NCI-H1417 (cell line): ENCODE measurements around the gene RABGAP1.
A peak's percentile ranks its signal among the peaks of the same experiment; 100 is the strongest.

Experiments
- DNase-seq, 3 experiments: peaks; one replicate each; lab custom pipeline; 2025; lab: John Stamatoyannopoulos, UW

Gene RABGAP1

DNA sequence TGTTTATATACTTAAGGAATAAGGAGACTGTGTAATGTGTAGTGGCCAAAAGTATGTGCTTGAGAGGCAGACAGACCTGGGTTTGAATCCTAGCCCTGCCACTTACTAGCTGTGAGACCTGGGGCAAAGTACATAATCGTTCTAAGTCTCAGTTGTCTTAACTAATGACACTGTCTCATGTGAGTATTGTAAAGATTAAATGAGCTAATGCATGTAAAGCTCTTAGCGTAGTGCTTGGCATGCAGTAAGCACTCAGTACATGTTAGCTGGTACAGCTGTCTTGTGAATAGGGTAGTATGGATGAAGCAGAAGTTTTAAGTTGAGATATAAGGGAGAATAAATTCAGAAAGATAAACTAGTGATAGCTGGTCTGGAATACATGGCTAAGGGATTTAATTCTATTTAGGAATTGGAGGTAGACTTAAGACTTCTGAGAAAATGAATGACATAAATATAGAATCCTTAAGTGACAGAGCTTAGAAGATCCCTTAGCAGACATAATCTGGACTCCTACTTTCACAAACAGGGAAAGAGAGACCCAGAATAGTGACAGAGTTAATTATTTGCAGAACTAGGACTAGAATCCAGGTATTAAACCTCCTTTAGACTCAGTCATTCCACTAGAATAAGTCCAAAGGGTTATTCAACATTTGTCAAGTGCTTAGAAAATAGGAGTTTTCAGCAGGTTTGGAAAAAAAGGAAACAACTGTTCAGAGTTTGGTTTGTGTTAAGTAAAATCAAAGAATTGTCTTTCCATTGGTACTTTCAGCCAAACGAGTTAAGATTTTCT is 105.8 kb downstream of the RABGAP1 start:
- no peak for DNase-seq

DNA sequence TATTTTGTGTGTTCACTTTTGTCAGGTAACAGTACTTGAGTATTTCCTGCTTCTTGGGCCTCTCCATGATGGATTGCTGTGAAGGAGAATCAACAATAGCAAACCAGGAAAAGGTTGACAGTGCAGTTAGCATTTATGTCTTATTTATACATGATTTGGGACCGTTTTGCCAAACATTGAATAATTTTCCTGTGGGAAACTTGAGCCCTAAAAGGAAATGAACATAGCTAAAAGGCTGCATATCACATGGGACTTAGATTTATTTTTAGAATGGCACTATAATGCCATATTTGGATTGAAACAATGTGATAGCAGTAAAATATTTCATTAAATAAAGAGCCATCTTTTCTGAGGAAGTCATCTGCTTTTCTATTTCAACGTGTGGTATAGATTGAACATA is 107.9 kb downstream of the RABGAP1 start:
- peak in 1 of 3 experiments; percentile 0 for DNase-seq

DNA sequence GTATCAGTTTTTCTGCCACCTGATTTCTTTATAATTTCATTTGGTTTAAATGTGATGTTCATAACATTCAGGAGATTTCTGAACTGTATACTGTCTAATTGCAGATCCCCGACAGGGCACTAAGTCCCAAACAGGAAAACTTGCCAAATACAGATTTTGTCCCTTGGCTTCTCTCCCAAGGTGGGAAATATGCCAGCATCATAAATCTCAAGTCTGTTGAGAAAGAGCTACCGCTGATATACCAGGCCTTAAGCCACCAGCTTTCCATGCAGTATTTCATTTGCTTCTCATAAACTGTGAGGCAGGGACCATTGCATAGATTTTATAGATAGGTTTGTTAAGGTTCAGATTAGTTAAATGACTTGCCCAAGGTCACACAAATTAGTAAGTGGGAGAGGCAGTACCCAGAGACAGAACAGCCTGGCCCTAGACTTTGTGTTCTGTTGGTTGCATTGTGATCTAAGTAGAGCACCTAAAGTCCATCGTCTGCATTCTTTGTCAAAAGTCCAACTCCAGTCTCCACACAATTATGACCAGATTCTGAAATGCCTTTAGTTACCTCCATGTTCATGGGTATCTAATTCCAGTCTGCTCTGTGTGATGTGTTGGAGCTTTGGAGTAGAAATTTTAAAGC is 108.9 kb downstream of the RABGAP1 start:
- DNase-seq: no peak

DNA sequence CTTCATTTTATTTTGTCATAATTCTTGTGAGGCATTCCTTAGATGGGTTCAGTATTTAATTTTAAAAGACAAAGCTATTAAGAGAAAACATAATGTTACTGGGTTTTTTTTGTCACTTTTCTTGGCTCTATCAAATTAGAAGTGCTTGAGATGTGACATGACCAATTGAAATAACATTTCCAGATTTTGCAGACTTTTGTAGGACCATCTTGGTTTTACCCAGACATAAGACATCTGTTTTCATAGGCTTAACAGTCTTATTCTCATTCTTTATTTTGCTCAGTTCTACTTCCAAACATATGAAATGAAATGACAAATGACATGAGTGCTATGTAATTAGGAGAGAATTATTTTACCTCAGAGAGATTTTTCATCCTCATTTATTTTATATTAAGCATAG is 112.2 kb downstream of the RABGAP1 start:
- DNase-seq: no peak

DNA sequence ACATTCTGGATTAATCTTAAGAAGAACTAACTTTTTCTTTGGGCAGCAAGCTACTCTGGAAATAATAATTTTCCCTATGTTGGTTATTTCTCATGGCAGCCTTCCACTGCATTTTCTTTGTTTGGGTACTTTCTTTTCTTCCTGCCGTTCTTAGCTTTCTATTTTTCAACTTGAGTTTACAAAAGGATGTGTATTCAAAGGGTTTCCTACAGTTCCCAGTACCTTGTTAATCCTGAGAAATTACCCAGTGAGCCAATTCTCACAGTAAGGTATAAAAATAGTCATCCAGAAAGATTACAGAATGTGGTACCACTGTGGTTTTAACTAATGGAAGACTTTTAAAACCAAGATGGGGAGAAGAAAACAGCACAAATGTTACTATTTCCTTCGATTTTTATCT is 112.9 kb downstream of the RABGAP1 start:
- DNase-seq: no peak

DNA sequence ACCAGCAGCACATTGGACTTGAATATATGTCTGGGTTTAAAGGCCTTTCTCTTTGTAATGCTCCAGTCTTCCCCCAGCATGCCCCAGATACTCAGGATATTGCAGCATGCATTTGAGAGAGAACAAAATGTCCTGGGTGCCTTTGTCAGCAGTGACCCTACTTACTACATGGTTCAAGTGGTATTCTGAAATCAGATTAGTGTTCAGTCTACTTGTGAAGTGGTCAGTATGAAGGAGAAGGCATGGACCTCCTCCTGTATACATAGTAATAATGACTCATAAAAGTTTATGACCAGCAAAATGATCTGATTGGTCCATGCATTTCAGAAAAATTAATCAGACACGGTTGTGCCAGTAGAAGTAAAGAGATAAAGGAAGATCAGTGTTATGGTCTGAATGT is 118.0 kb downstream of the RABGAP1 start:
- no peak for DNase-seq

DNA sequence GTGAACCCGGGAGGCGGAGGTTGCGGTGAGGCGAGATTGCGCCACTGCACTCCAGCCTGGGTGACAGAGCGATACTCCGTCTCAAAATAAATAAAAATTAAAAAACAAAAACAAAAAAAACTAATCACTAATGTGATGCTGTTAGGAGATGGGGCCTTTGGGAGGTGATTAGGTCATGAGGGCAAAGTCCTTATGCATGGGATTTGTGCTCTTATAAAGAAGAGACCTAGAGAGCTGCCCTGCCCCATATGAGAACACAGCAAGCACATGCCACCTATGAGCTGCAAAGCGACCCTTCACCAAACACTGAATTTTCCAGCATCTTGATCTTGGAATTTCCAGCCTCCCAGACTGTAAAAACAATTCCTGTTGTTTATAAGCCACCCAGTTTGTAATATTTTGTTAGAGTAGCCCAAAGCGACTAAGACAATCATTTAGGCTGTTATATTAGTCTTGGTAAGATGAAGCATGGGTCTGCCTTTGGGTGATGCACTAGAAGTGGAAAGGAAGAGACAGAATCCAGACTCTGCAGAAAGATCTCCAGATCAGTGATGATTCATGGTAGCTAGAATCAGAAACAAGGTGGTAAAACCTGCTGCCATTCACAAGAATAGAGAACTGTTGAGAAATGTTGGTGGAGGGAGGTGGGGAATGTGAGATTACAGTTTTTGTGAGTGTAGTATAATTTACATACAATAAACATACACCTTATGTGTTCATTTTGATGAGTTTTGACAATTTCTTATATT is 118.8 kb downstream of the RABGAP1 start:
- DNase-seq: no peak

DNA sequence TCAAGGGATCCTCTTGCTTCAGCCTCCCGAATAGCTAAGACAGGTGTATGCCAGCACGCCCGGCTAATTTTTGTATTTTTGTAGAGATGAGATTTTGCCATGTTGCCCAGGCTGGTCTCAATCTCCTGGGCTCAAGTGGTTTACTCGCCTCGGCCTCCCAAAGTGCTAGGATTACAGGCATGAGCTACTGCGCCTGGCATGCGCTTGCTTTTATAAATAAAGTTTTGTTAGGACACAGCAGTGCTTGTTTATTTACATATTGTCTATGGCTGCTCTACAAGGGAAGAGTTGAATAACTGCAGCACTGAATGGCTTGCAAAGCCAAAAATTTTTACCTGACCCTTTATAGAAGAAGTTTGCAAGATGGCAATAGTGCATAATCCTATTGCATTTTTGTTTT is 120.4 kb downstream of the RABGAP1 start:
- no peak for DNase-seq

DNA sequence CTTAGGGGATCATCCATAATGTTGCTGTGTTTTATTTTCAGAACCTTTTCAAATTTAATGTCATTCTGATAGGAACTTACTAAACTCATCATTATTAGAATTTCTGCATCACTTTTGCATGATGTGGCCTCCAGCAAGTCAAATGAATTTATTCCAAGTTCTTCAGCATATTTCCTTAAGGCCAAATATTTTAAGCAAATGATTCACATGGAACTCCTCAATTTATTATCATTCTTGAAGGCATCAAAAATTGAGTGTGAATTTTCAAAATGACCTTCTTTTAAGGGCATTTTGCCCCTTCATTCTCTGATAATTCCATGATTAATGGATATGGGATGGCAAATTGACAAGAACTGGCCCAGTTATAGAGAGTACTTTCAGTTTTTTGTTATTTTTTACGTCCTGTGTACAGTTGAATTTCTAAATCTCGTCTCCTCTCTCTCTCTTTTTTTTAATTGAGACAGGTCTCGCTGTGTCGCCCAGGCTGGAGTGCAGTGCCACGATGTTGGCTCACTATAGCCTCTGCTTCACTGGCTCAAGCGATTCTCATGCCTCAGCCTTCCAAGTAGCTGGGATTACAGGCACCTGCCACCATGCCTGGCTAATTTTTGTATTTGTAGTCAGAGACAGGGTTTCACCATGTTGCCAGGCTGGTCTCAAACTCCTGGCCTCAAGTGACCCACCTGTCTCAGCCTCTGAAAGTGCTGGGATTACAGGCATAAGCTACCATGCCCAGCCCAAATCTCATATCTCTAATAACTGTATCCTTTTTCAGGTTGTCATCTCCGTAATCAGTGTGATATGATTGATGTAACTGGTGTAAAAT is 121.7 kb downstream of the RABGAP1 start:
- DNase-seq: no peak

DNA sequence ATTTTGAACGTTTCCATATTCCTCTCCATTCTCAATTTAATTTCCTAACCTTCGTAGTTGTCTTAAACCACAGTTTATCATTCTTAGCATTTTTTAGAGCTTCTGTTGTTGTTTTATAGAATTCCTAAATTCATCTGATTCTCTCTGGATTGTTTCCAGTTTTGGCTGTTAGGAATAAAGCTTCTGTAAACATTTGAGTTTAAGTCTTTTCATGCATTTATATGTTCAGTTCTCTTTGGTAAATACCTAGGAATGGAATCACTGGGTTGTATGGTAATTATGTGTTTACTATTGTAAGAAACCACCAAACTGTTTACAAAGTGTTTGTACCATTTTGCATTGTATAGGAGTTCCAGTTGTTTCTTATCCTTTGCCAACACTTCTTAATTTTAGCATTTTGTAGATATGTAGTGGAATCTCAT is 122.4 kb downstream of the RABGAP1 start:
- DNase-seq: no peak

DNA sequence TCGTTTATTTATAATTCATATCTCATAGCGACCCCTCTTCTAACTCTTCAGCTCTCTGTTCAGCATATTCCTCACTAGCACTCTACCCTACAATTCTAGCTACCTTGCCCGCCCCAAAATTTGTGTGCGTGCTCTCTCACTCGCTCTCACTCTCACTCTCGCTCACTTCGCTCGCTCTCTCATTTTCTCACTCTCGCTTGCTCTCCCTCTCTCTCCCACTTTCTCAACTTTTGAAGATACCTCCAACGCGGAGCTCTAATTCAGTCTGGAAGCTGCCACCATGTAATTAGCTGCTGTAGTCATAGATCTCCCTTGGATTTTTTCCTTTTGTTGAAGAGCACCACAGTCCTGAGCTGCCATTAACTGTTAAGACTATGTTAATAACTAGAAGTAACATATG is 123.1 kb downstream of the RABGAP1 start:
- DNase-seq: no peak

DNA sequence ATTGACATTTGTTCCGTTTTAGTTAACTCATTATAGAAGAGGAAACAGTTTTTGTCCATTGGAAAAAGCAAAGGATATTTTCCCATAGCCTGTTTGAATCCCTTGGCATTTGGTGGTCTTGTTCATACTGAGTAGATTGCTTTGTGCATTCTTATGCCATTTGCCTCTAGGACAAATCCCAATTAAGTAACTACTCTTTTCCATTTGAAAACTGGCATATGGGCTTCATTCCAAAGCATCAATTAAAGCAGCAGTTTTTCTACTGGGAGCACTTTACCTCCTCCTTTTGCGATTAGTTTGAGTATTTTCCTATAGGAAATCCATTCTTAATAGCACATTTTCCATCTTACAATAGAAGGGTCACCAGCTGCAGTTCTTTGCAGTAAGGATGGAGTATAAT is 123.9 kb downstream of the RABGAP1 start:
- no peak for DNase-seq

DNA sequence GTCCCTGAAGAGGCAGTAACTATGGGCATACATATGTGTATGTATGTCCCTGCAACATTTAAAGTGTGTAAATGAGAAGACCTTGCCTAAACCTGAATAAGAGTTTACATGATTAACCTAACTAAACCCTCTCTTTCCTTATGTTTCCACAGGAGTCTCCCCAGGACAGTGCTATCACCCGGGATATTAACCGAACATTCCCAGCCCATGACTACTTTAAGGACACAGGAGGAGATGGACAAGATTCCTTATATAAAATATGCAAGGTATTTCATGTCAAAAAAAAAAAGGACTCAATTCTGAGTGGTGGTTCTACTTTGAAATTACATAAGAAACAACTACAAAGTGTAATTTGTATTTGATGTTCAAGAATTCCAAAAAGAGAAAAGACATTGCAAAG is 124.4 kb downstream of the RABGAP1 start:
- DNase-seq: no peak

DNA sequence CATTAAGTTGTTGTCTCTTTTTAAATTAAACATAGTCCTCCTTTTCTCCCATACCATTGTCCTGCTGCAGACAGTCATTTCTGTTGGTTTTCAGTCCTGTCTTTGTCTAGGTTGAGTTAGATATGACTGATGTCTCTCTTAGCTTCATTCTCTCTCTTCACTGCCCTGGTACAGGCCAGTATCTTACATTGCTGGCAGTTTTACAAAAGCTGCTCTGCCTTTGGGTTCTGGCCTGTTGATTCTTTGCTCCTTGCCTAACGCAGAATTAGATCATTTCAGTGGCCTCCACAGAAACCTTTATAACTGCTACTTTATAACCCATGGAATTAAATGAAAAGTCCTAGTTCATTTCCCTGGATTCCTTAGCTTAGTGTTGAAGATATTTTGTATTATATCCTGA is 126.3 kb downstream of the RABGAP1 start:
- no peak for DNase-seq

DNA sequence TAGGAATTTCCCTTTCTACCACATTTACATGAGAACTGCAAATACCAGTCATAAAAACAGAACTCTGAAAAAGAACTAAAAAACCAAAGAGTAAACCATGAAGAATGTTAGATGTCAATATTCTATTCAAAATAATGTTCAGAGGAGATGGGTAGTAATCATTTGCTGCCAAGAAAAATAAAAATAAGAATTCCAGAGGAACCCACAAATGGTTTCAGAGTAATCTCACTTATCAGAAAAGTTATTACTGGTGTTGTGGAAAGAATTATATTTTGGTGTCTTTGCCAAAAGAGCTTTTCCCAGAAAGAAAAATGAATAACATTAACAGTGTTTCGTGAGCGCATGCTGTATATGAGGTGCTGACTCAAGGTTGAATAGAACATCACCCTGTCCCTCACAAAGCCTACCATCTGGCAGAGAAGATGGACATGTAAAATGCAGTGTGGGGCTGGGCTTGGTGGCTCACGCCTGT is 128.2 kb downstream of the RABGAP1 start:
- DNase-seq: no peak

DNA sequence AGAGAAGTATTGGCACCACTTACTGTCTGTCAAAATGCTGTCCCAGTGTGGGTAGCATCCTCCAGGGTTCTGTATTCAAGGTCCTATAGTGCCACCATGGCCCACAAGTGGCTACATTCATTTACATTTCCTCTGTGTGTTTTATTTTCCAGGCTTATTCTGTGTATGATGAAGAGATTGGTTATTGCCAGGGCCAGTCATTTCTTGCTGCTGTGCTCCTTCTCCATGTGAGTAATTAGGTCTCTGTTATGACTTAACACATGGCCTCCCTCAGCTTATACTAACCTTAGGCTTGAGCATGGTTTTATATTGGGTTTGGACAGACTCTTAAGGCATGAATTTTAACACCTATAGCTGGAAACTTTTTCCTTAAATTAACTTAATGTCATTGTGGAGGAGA is 129.4 kb downstream of the RABGAP1 start:
- DNase-seq: no peak

DNA sequence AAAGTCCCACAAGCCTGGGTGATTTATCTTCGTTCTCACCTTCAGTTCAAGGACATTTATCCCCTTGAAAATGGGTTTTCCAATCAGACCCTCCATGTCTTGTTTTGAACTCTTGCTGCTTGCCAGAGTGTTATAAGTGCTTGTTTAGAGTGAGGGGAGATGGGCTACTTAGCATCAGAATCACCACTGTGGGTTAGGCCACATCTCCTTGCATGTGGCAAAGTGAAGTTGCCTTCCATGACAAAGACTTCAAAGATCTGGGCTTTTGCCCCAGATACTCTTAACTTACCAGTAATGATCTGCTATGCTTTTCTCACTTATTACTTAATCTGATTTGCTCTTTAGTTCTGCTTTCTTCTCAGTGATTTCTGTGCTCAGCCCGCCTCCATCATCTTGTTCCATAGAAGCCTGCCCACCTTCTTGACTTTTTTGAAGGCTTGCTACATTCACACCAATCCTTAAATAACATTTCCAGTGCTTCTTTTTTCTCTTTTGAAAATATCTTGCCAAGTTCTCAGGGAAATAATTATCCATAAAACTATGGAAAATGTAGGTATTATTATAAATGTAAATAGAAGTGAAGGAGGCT is 131.7 kb downstream of the RABGAP1 start:
- no peak for DNase-seq

DNA sequence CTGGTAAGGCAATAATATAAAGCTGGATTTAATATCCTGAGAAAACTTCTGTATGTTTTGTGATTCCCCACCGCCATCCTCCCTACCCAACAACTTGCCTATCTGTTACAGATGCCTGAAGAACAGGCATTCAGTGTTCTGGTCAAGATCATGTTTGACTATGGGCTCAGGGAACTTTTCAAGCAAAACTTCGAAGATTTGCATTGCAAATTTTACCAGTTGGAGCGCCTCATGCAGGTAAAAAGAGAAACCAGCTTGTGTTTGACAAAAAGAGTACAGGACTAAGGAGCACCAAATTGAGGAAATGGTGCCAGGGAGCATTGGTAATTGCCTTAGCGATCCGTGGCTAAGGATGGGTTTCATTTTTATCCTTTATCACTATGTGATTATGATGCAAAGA is 132.6 kb downstream of the RABGAP1 start:
- DNase-seq: no peak

DNA sequence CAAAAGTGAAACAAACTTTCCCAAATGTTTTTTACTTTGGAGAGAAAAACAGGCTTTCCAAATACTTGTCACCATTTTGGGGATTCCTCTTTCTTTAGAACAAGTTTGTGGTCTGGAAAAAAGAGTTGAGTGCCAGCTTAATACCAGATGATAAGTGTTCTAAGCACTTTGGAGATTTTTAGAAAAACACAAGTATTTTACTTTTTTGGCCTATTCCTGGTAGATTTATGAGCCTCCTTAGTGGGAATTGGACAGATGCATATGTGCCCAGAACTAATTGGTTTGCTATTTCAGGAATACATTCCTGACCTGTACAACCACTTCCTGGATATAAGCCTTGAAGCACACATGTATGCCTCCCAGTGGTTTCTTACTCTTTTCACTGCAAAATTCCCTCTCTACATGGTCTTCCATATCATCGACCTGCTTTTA is 133.2 kb downstream of the RABGAP1 start:
- DNase-seq: no peak

DNA sequence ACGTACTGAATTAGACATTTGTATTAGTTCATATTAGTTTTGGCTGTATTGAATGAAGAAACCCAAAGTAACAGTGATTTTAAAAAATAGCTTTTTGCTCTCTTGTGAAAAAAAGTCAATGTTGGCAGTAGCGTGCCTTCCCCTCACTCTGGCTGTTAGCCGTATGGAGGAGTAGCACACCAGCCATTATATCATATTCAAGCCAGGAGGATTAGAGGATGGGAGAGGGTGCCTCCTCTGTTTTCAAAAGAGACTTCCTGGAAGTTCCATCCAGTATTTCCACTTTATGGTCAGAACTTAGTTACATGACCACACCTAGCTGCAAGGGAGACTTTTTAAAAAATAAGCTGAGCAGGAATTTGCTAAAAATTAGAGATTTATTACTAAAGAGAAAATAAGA is 133.8 kb downstream of the RABGAP1 start:
- no peak for DNase-seq

DNA sequence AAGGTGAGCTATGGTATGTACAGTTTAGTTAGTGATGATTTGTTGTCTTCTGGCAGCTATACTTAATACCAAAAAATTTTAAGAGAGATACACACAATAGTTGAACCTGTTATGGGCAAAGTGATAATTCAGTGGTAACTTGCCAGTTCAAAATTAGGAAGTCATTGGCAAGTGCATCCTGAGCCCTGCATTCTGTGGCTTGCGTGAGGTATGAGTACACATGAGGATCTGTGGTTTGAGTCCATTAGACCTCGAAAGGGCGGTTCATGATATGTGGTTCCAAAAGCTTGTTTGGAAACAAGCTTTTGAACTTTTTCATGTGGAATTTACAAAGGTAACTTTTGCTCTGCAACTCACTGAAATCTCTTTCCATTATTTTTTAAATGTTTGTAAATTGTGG is 139.6 kb downstream of the RABGAP1 start:
- no peak for DNase-seq

DNA sequence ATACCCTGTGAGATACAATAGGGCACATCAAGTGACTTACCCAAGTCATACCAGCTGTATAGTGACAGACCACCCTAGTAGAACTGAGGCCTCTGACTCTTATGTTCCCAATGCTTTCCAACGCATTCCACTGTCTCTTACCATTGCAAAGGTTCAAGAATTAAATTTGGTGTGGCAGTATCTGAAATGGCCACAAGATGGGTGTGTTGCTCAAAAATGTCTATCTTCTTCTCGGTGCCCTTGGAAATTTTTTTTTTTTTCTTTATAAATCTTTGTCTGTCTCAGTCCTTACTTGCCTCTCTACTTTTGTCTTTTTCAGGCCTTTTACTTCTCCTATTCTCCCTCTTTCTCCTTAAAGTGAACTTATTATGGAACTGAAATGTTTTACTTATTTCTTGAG is 141.0 kb downstream of the RABGAP1 start:
- peak in 2 of 3 experiments; percentile 15 to 68 for DNase-seq
